Eye (tissue), 1 donor: ENCODE results near the gene CTNNA3.
"Not testable (repeated sequence)": the region's sequence is repeated elsewhere in the genome, so short reads cannot be mapped to it uniquely, and the experiment has no call there.

Experiments
- DNase-seq: peaks from one replicate; pipeline ENCODE4 v3.0.0-alpha.2; 2015

Gene CTNNA3

DNA sequence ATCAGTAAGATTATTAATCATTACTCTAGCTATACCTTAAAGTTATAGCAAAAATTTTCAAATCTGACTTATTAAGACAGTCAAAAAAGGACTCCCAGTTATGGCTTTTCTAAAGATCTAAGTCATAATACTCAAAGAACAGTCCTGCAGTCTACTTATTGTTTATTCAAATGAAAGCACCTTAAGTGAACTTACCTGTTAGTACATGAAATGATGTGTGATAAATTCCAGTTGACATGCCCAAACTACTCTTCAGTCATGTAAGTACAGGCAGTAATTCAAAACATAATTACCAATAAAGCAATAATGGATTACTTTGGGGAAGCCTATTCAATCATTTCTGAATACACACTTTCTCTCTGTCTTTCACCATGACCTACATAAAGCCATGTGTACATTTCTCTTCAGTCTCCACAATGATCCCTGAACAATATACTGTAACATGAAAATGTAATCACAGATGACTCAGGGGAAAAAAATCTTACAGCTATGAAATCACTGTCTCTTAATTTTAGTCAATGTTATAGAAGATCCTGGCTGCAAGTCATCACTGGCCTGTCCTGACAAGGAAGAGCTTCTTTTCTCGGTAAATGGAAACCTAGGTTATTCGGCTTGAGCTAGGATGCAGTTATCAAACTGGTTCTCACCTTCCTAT, 1190.9 kb downstream of the CTNNA3 start:
- DNase-seq, result peak; percentile 14

DNA sequence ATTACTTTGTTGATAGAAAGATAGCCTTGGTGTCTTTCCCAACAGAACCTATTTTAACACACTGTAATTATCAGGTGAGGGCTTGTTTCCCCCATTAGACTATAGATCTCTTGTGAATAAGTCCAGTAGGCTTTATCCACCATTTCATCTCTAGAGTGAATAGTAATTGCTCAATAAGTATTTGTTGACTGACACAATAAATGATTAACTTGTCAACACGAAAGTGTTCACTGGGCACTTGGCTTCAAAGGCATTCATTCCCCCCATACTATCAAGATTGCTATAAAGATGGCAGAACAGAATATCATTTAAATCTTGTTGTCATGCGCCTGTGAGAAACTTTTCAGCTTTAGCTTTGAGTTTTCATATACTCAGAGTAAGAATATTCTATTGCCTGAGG, 1194.6 kb downstream of the CTNNA3 start:
- DNase-seq, result no peak

DNA sequence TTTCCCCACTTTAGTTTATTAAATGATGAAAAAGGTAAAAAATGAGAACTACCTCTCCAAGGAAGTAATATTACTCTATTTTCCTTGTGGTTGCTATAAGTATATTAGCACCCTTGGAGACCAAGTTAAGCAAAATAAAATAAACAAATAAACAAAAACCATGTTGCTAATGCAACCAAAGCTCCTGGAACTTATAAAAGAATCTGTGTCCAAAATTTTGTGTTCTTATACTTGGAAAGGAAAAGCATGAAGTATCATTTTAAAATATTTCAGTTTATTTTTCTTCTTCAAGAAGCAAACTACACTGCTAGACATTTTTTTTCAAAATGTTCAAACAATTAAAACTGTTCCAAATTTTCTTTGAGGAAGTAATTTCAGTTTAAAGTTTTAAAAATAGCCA, 1212.0 kb downstream of the CTNNA3 start:
- DNase-seq, result no peak

DNA sequence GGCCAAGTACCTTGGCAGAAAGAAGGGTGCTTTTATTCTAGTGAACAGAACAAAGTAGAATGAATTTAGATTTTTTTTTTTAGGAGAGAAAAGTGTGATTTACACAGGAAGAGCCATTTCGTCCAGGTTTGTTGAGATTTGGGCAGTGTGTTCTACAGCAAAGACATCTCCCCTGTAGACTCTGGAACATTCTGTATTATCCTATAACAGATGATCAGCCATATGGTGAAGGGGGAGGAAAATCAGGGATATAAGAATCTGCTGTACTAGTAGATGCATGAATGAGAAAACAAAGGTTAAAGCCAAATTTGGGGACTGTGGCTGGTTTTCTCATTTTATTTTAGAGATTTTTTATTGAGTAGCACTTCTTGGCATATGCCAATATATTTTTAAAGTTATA, 1223.8 kb downstream of the CTNNA3 start:
- DNase-seq, result no peak

DNA sequence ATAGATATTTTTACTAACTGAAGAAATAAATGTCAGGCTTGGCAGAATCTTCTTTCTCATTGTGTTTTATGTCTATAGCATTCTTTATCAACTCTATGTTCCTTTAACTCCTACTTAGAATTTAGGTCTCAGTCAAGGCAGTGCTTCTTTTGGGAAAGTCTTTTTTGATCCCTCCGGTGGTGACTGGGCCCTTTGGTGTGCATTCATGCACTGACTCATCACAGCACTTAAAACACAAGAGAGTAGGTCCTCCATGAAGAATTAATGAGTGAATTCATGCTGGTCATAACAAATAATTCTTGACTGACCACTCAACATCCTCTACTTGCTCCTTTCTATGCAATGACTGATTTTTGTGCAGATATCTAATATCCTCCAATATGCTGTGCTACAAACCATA, 1229.0 kb downstream of the CTNNA3 start:
- DNase-seq, result no peak

DNA sequence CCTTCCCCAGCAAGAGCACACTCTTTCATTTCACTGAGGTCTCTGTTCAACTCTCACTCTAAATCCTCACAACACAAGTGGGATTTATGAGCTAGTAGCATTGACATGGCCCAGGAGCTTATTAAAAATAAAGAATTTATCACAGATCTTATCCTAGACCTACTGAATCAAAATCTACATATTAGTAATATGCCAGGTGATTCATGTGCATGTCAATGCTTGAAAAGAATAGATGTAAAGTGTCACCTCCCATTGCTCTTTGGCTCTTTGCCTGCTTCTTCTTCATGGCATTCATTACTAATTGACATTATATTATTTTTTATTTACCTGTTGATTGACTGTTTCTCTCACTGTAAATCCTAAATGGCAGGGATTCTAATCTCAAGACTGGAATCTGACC, 1229.4 kb downstream of the CTNNA3 start:
- no peak for DNase-seq

DNA sequence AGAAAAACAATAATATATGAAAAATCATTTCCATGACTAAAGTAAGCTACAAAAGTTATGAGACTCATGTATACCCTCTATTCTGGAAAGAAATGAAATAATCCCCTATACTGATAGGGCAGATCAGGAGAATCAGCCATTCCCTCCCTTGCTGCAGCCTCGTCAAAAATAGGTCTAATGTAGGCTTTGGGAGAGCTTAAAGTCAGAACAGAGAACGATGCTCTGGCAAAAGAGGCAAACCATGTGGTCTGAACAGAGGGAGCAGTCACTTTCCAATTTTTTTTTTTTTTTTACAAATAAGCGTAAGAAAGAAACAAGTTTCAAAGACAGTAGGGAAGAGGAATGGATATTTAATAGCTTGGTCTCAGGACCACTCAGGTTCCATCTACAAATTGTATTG, 1232.4 kb downstream of the CTNNA3 start:
- no peak for DNase-seq

DNA sequence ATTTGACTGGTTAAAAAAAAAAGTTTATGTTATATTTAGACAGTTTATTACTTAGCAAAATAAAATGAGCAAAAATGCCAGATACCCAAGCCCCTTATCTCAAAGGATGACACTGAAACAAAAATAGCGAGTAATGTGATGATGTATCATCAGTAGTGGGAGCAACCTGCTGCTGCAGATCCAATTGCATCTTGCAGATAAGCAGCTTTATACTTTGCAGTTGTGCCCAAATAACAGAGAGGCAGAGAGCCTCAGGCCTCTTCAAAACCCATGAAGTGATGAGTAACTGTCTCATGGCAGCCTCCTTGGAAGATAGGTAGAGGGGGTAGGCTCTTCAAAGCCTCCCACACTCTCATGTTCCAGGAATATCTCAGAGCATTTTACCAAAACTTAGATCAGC, 1238.4 kb downstream of the CTNNA3 start:
- no peak for DNase-seq

DNA sequence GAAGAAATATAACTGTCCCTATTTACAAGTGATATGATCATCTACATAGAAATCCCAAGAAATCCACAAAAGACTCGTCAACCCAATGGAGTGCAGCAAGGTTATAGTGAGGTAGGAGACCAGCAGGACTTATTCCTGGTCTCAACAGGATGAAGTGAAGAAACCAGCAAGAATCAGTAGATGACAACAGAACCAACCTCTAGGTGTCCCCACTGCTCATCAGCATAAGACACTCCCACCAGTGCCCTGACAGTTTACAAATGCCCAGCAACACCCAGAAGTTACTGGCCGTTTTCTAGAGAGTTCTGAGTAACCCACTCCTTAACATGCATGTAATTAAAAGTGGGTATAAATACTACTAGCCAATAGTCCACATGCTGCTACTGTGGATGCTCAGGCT, 1240.7 kb downstream of the CTNNA3 start:
- no peak for DNase-seq

DNA sequence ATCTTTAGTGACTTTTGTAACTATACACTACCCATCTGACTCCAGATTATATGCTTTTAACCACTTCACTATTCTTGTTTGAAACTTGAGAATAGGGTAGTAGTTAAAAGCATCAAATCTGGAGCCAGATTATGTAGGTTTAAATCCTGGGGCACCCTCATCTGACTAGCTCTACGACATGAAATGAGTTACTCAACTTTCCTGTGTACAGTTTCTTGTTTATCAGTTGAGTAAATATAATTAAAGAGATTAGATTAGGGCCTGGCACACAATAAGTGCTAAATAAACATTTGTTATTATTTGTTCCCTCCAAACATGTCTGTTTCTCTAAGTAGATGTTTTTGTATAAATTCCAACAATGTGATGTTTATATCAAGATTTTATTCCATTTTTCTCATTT, 1255.4 kb downstream of the CTNNA3 start:
- DNase-seq, result no peak

DNA sequence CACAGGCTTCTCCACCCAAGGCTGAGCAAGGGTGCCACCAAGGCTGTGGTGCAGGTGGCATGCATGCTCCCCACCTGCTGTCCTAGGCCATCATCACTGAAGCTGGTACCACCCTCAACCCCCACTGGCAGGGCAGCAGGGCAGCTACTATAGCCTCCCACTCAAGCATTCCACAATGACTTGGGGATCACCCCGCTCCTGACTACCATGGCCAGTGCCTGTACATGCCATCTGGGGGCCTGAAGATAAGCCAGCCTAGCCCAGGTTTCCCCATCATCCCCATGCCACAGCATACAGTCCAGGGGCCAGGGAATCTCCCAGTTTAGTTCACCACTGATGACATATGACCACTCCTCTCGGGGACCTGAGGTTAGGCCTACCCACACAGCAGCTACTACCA, 1281.1 kb downstream of the CTNNA3 start:
- DNase-seq, result no peak

DNA sequence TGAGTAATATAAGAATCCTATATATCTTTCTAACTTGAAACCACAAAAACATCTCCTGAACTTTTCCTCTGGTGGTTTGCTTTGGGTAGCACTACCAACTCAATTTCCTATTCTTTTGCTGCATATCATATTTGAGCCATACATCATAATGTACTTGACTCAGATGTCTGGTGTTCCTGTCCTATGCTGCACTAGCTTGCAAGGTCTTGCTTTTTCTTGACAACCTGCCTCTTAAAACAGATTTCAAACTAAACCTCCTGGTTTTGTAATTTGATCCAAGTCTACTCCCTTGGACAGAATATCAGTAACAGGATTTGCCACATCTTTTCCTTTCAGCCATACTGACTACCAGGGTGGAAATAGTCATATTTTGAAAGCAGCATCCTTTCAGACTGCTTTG, 1290.4 kb downstream of the CTNNA3 start:
- no peak for DNase-seq

DNA sequence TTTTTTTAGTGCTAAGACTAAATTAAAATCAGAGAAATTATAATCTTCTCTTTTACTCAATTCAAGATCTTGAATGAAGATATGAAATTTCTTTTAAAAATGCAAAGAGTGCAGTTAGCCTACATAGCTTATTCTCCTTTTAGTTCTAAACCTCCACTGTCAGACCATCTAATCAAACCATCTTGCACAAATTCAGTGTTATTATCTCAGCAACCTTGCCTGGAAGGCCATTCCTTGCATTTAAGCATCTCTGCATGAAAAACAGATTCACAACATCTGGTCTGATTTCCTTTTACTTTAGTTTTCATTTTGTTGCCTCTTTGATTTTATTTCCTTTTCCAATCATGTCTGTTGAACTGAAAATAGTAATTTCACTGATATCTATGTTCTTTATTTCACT, 1297.3 kb downstream of the CTNNA3 start:
- no peak for DNase-seq

DNA sequence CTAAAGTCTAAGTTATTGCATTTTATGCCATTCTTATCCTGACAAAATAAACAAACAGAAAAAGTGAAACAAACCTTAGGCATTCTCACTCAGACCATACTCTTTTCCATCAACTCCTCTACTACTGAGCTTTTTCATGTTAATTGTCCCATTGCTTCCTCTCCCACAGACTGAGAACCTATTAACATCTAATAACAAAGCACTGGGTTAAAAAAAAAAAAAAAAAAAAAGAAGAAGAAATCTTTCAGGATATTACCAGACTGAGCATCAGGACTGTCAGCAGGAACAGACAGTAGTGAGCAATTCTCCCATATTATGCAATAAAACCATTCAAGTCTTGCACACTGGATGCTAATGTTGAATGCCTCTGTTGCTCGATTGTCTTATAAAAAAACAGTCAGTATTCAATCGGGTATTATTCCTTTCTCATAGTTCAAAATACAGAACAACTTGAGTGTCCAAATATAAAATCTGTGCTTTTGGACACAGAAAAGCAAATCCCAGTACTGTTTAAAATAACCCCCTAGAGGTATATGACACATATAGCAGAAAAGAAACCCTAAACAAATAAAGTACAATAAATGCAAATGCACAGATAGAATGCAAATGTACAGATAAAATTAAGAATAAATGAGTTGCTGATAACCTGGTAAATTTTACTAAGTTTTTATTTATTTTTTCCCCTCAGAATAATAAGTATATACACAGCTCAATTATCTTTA, 1301.5 kb downstream of the CTNNA3 start:
- no peak for DNase-seq

DNA sequence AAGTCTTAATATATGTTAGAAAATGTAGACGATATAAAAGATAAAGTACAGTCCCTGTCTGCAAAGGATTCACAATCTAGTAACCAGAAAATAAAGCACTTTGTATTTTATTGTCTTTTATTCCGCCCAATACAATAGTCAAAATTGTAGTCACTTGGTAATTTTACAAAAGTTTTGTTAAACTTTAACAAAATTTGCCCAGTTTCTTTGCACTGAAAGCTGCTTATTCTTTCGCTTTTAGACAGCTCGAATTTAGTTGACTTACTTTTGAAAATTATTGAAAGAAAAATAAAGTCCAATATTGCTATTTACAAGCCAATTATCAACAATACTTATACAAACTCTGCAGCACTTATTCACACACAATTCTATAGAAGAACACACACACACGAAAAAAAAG, 1305.1 kb downstream of the CTNNA3 start:
- DNase-seq, result no peak

DNA sequence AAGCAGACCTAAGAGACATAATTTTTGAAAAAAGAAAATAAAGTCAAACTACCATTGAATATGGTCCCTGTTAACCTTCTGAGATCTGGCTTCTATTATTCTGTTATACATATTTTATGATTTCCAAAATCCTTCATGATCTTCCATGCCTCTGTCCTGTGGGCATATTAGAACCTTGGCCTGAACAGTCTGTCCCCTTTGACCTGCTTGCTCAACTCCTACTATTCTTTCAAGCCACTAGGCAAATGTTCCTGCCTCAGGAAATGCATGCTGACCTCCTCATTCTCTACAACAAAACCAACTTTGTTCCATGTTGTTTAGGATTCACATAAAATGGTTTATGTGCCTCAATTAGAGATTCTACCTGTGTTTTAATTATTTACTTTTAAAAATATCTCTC, 1315.0 kb downstream of the CTNNA3 start:
- DNase-seq, result no peak

DNA sequence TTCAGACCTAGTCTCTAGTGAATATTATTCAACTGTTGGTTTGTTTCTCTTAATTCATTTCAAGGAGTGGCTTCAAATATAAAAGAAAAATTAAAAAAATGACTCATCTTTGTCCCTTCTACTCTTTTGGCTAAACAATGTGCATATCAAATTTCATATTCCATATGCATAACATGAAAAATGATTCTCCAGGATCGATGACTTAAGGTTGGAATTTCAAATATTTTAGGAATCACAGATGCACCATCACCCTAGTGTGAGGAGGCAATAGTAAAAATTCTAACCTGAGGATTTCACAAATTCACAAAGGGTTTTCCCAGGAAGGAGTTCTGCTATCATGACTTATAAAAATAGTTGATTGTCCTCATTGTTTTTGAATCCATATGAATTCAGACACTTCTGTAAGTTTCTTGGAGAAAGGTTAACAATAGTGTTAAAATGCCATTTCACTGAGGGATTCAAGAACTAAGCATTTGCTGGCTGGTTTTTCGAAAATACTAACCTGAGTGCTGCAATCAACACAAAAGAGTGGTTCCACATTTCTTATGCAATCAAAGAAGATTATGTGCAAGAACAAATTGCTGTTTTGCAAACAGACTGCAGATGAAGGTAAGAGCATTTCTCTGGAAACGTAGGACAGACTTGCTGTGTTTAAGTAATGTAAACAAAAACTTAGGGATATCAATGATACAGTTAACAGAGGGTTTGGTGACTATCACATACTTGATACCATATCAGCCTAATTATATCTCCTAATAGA, 1317.7 kb downstream of the CTNNA3 start:
- no peak for DNase-seq

DNA sequence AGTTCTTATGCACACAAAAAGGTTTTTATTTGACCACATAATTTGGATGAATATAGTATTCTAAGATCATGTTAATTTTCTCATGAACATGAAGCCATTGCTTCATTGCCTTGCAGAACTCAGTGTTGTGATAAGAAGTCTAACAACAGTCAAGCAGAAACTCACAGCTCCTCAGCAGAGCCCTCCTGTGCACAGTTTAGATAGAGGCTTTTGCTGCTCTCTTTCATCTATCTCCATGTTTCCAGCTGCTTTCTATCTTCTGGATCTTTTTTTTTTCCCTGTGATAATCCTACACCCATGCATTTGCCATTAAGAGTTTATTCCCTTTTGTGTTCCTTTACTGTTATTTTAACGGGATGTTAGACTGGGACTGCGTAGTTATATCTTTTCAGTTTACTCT, 1327.8 kb downstream of the CTNNA3 start:
- DNase-seq, result no peak

DNA sequence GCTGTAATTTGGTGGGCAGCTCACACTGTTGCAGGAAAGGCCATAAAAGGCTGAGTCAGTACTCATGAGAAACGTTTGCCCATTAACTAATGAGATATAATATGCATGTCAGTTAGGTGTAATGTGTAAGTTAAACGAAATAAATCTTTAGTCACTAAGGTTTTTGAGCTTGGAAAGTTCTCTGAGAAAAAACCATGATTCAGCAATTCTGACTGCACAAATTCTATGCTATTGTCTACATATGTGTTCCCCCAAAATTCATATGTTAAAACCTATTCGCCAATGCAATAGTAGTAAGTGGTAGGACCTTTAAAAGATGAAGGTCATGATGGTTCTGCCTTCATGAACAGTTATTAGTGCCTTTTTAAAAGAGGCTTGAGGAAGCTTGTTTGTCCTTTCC, 1329.8 kb downstream of the CTNNA3 start:
- no peak for DNase-seq

DNA sequence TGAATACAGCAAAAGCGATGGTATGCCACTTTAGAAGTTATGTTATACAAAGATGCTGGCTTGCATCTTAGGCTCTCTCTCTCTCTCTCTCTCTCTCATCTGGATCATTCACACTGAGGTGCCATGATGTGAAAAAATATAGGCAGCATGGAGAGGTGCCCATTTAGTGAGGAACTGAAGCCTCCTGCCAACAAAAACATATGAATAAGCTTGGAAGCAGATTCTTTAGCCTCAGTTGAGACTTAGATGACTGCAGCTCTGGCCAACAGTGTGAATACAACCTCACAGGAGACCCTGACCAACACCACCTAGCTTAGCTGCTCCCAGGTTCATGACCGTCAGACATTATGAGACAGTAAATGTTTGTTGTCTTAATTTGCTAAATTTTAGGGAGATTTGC, 1330.3 kb downstream of the CTNNA3 start:
- no peak for DNase-seq

DNA sequence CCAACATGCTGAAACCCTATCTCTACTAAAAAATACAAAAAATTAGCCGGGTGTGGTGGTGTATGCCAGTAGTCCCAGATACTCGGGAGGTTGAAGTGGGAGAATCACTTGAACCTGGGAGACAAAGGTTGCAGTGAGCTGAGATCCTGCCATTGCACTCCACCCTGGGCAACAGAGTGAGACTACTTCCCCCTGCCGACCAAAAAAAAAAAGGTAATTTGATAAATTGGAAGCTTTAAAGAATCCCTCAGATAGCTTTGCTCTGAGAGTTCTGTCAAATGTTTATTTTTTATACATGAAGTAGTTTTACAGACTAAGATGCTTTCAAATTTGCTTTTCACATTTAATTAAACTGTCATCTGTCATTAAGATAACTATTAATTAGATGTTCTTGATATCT, 1333.5 kb downstream of the CTNNA3 start:
- no peak for DNase-seq

DNA sequence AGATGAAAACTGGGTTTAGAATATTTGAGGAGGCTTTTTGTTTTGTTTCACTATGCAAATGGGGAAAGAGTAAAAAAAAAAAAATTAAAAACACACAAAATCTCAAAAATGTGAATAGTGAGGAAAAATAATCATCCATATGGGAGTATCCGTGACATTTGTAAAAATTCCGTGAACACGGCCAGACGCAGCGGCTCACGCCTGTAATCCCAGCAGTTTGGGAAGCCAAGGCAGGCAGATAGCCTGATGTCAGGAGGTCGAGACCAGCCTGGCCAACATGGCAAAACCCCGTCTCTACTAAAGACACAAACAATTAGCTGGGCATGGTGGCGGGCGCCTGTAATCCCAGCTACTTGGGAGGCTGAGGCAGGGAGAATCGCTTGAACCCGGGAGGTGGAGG, 1342.2 kb downstream of the CTNNA3 start:
- not testable (repeated sequence) for DNase-seq

DNA sequence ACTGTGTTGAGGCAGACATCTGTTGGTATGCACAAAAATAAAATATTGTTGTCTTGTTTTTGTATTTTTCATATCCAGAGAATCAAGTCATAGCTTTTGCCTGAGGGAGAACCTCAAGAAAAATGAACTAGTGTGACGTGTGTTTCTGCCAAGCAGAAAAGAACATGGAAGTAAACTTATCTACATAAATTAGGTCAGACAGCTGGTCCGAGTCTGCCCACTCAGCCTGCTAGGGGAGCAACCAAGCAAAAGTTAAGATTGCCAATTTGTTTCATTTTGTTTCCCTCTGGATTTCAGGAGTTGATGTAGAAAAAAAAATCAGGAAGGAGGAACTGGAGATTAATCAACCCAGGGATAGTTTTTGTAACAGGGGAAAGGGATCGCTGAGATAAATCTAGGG, 1342.6 kb downstream of the CTNNA3 start:
- DNase-seq, result peak; percentile 37
